GM19455 (cell line): ENCODE measurements around the gene RASSF6.
"Not testable (repeated sequence)": the region's sequence is repeated elsewhere in the genome, so short reads cannot be mapped to it uniquely, and the experiment has no call there.

Experiments used
- ATAC-seq: cut with Tn5 transposase; IDR thresholded peaks from one replicate; pipeline ENCODE4 v1.9.1; 2021; ENCODE audit not compliant: unreplicated experiment

The RASSF6 gene

GRCh38 chr4:73585345-73585744, 34.9 kb downstream of the RASSF6 start:
- ATAC-seq, result no peak

DNA sequence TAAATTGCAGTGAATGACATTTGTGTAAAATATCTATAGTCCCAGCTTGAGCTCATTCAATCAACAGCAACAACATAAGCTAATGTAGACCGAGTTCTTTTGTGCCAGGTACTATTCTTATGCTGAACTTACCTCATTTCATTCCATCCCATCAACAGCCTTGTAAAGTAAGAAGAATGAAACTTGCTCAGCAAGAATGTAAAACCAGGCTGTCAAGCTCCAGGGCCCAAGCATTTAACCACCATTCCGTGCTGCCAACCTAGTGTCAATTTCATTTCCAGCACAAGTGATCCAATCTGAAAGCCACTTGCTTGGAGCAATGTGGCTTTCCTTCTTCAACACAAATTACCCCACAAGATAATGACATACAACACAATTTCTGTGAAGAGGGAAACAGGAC, 36.6 kb downstream of the RASSF6 start:
- no peak for ATAC-seq

DNA sequence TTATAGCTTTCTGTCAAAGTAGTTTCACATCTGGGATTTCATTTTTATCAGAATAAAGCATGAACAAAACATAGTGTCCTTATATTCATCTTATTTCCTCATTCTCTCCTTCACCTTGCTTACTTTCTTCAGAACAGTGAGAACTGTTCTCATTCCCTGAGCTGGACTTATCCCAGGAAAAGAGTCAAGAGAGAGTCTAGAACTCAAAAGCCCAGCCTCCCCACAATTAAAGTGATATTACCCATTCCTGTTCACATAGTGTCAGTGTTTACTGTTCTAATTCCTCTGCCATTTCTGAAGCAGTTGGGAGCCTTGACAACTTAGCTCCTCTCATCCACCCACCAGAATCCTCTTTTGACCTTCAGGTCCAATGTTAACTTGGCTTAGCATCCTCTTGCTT, 42.9 kb downstream of the RASSF6 start:
- no peak for ATAC-seq

- ATAC-seq, result no peak
Observed at GRCh38 chr4:73576381-73576780, 43.9 kb downstream of the RASSF6 start.

DNA sequence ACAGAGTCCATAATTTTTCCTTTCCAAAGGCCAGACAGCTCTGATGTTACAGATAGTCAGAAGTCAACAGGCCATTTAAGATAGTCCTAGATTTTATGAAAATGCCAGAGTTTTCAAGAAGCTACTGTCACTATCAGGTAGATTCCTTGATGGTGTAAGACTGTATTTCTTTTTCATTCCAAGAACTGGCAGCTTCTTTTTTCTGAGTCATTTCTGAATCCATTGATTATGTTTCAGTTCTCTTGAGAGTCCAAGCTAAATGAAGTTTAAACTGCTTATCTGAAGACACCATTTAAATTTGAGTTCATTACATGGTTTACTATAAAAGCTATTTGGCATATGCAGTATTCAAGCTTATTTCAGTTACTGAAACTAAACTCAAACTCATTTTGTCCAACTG, 44.6 kb downstream of the RASSF6 start:
- ATAC-seq, result no peak

- peak; percentile 89 for ATAC-seq
Observed at GRCh38 chr4:73573794-73574528, 46.3 kb downstream of the RASSF6 start.

DNA sequence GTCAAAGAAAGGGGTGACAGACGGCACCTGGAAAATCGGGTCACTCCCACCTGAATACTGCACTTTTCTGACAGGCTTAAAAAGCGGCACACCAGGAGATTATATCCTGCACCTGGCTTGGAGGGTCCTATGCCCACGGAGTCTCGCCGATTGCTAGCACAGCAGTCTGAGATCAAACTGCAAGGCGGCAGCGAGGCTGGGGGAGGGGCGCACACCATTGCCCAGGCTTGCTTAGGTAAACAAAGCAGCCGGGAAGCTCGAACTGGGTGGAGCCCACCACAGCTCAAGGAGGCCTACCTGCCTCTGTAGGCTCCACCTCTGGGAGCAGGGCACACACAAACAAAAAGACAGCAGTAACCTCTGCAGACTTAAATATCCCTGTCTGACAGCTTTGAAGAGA, 69.4 kb downstream of the RASSF6 start:
- not testable (repeated sequence) for ATAC-seq

DNA sequence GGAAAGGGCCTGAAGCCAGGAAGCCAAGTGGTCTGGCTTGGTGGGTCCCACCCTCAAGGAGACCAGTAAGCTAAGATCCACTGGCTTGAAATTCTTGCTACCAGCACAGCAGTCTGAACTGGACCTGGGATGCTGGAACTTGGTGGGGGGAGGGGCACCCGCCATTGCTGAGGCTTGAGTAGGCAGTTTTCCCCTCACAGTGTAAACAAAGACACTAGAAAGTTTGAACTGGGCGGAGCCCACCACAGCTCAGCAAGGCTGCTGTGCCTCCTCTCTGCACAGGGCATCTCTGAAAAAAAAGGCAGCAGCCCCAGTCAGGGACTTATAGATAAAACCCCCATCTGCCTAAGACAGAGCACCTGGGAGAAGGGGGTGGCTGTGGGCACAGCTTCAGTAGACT, 75.6 kb downstream of the RASSF6 start:
- no peak for ATAC-seq

- ATAC-seq, result no peak
Observed at GRCh38 chr4:73541251-73541650, 79.0 kb downstream of the RASSF6 start.

DNA sequence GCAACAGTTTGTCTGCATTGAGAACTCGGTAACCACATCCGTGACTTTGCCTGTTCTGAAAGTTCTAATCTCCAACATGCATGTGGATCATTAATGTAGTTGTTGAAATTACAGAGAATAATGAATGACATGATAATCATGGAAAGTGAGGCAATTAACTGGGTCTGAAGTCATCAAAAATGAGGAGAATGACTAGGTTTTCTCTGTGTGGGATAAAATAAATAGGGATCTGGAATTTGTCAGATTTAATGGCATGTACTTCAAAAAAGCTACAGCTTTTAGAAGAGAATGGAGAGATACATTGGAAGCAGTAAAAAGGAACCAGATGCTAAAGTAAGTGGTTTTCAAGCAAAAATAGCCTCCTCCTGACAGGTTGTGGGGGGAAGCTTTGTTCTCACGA, 79.4 kb downstream of the RASSF6 start:
- ATAC-seq, result no peak

GRCh38 chr4:73539386-73539785, 80.8 kb downstream of the RASSF6 start:
- no peak for ATAC-seq

GRCh38 chr4:73538162-73538561, 82.1 kb downstream of the RASSF6 start:
- ATAC-seq, result no peak

GRCh38 chr4:73533515-73534422, 86.5 kb downstream of the RASSF6 start:
- no peak for ATAC-seq

- ATAC-seq, result no peak
Observed at GRCh38 chr4:73528171-73528570, 92.1 kb downstream of the RASSF6 start.

GRCh38 chr4:73527196-73527595, 93.0 kb downstream of the RASSF6 start:
- ATAC-seq, result peak; percentile 54

DNA sequence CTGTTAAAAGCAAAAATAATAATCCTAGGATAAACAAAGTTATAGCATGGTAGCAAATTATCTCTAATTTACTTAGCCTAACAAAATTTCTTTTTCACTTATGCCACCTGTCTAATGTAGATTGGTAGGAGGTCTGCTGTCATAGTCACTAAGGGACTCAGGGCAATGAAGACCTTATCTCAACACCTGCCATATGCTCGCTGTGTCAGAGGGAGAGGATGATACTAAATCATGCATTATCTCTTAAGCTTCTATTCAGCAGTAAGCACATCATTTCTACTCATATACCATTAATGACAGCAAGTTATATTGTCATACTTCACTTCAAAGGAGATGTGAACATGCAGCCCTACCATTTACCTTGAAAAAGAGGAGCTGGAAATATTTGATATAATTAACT, 94.6 kb downstream of the RASSF6 start:
- no peak for ATAC-seq

DNA sequence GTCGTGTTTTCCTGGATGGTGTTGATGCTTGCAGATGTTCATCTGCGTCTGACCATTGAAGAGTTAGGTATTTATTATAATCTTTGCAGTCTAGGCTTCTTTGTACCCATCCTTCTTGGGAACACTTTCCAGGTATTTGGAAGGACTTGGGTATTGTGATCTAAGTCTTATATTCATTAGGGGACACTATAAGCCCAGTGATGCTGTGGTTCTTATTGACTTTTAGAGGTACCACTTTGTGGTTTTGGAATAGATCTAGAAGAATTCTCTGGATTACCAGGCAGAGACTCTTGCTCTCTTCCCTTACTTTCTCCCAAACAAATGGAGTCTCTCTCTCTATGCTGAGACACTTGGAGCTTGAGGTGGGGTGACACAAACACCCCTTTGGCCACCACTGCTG, 97.1 kb downstream of the RASSF6 start:
- ATAC-seq, result no peak
